Left ventricle myocardium inferior (tissue), 1 donor: ENCODE results near the gene GPRC5D. TPM values are rescaled to one million over a fixed set of nuclear protein-coding genes. Genes with fewer than 3 reads are reported as not detected.

Experiments used
- DNase-seq: peaks from one replicate; pipeline ENCODE4 v3.0.0-alpha.2; 2020
- H3K27ac ChIP-seq: fragments of 200-600 bp; replicated peaks from 2 replicates; pipeline ENCODE4 v1.8.0; 2021
- H3K27me3 ChIP-seq: fragments of 200-600 bp; 2 replicates; pipeline ENCODE4 v1.8.0; 2021; ENCODE audit warnings: low read depth
- H3K36me3 ChIP-seq: fragments of 200-600 bp; 2 replicates; pipeline ENCODE4 v1.8.0; 2021
- H3K4me1 ChIP-seq: fragments of 200-600 bp; 2 replicates; pipeline ENCODE4 v1.8.0; 2021
- H3K4me3 ChIP-seq: fragments of 200-600 bp; 2 replicates; pipeline ENCODE4 v1.8.0; 2021; ENCODE audit warnings: mild to moderate bottlenecking, moderate library complexity
- H3K9me3 ChIP-seq: fragments of 200-600 bp; replicated peaks from 2 replicates; pipeline ENCODE4 v1.8.0; 2021
- CTCF ChIP-seq: fragments of 200-600 bp; IDR thresholded peaks from 2 replicates; pipeline ENCODE4 v1.8.0; 2021; ENCODE audit warnings: antibody characterized with exemption, mild to moderate bottlenecking, borderline replicate concordance
- intact Hi-C: fragments of 100-400 bp; cut with micrococcal nuclease; formaldehyde crosslinking; loops from one replicate; pipeline ENCODE4 v1.11.0; 2022
- total RNA-seq: library from RNA; stranded (reverse); fragmentation: NEBNext Ultra II Directional; extraction: Animal tissue kit (Norgen Biotek cat#: 25700); gene quantifications from one replicate; pipeline ENCODE4 v1.2.1, GENCODE V29; 2021
- donor health status: DM: no; HTN: yes; CAD: no; lungs with severe emphysema.

GPRC5D gene
- total RNA-seq, 1 donor from 2014 or later, result not detected

- intact Hi-C loops, result loop anchor here (5.0 to 10.0 kb wide), 2 partner anchors 67 to 299 kb away; no protein-coding TSS in a partner anchor
- no peak overlapping the region for H3K27ac ChIP-seq
- TF ChIP-seq CTCF, result no peak
Observed at GRCh38 chr12:12915656-12916055, 36.3 kb downstream of the GPRC5D start.

GRCh38 chr12:12912711-12913110 lies 39.3 kb downstream of the GPRC5D start:
- no peak for DNase-seq
- Histone ChIP-seq H3K4me3 (no peak overlapping the region), H3K4me1 (peaks cover 30% of the 10 kb centered on the region), H3K27ac (no peak overlapping the region), H3K36me3 (no peaks in the 10 kb centered on the region), H3K27me3 (peaks cover 21% of the 10 kb centered on the region), H3K9me3 (no peaks in the 10 kb centered on the region)
- TF ChIP-seq CTCF, result no peak
- intact Hi-C loops, result loop anchor here (10.0 kb wide), 1 partner anchor 302 kb away; no protein-coding TSS in a partner anchor

More at GRCh38 chr12:12915656-12916055, 36.3 kb downstream of the GPRC5D start:
- peaks cover 21% of the 10 kb centered on the region for H3K27me3 ChIP-seq
- peaks cover 14% of the 10 kb centered on the region for H3K4me1 ChIP-seq
- H3K36me3 ChIP-seq, result no peaks in the 10 kb centered on the region
- no peak overlapping the region for H3K4me3 ChIP-seq
- H3K9me3 ChIP-seq, result no peaks in the 10 kb centered on the region
- no peak for DNase-seq

- no peak for DNase-seq
- Histone ChIP-seq H3K27me3 (peaks cover 19% of the 10 kb centered on the region), H3K4me3 (no peak overlapping the region), H3K4me1 (peaks cover 15% of the 10 kb centered on the region), H3K27ac (peak overlapping the region; percentile 70), H3K9me3 (no peaks in the 10 kb centered on the region), H3K36me3 (no peaks in the 10 kb centered on the region)
- TF ChIP-seq CTCF, result no peak
- intact Hi-C loops, result loop anchor here (10.0 kb wide), 1 partner anchor 305 kb away; no protein-coding TSS in a partner anchor
Observed at GRCh38 chr12:12909995-12910420, 42.0 kb downstream of the GPRC5D start.

- no peak for DNase-seq
- intact Hi-C loops, result no loop called here
- H3K4me3 ChIP-seq, result no peak overlapping the region
- peak overlapping the region; percentile 60 for H3K27ac ChIP-seq
- peaks cover 15% of the 10 kb centered on the region for H3K4me1 ChIP-seq
- H3K27me3 ChIP-seq, result peaks cover 14% of the 10 kb centered on the region
- no peaks in the 10 kb centered on the region for H3K36me3 ChIP-seq
- no peaks in the 10 kb centered on the region for H3K9me3 ChIP-seq
- TF ChIP-seq CTCF, result no peak
Observed at GRCh38 chr12:12909228-12909994, 42.6 kb downstream of the GPRC5D start.

GRCh38 chr12:12908711-12909110 lies 43.3 kb downstream of the GPRC5D start:
- intact Hi-C loops, result no loop called here
- H3K4me1 ChIP-seq, result peaks cover 15% of the 10 kb centered on the region
- no peak for TF ChIP-seq CTCF
- H3K27ac ChIP-seq, result peak overlapping the region; percentile 60
- H3K9me3 ChIP-seq, result no peaks in the 10 kb centered on the region
- no peak overlapping the region for H3K4me3 ChIP-seq
- peaks cover 14% of the 10 kb centered on the region for H3K27me3 ChIP-seq
- no peak for DNase-seq
- H3K36me3 ChIP-seq, result no peaks in the 10 kb centered on the region
